Spinal cord (tissue), 10 donors: Measurements from ENCODE around the gene CPNE8. TPM values are rescaled to one million over a fixed set of nuclear protein-coding genes. Genes with fewer than 3 reads are reported as not detected.

ENCODE experiments used
- DNase-seq, 6 donors: peaks; one replicate each; pipeline versions ENCODE4 v3.0.0 to v3.0.0-alpha.2; 2013 to 2015; ENCODE audit warnings: low spot score in 6 of 6, low read depth in 4 of 6
- H3K27ac ChIP-seq: one replicate; pipeline ENCODE4 v1.5.1; 2013; ENCODE audit warnings: low read depth, low read length, control low read depth
- H3K27me3 ChIP-seq: one replicate; pipeline ENCODE4 v1.6.1; 2013; ENCODE audit warnings: low read length; ENCODE audit not compliant: control insufficient read depth, insufficient read depth
- H3K36me3 ChIP-seq: one replicate; pipeline ENCODE4 v1.6.1; 2013; ENCODE audit warnings: low read length; ENCODE audit not compliant: control insufficient read depth, insufficient read depth
- H3K4me1 ChIP-seq: one replicate; pipeline ENCODE4 v1.6.1; 2013; ENCODE audit warnings: low read length; ENCODE audit not compliant: control insufficient read depth, insufficient read depth
- H3K4me3 ChIP-seq: one replicate; pipeline ENCODE4 v1.5.1; 2013; ENCODE audit warnings: low read depth, low read length, control low read depth
- H3K9me3 ChIP-seq: one replicate; pipeline ENCODE4 v1.6.1; 2013; ENCODE audit warnings: low read length; ENCODE audit not compliant: control insufficient read depth, insufficient read depth
- WGBS: methylation state at CpG from one replicate; pipeline ENCODE4 v1.1.5; 2013; ENCODE audit warnings: missing lambda C conversion rate; ENCODE audit not compliant: insufficient coverage; 5-methylcytosine and 5-hydroxymethylcytosine counted together
- polyA plus RNA-seq, 2 donors: library from polyadenylated mRNA; unstranded; fragments of 120-200 nt; gene quantifications; one replicate each; pipeline ENCODE4 v1.2.1, GENCODE V29; 2013; ENCODE audit not compliant: insufficient read length in 2 of 2
- total RNA-seq, 2 donors: library from RNA; depleted of rRNA in 1 of 2; stranded (reverse); fragments of 120-200 nt in 1 of 2; fragments of >200 nt in 1 of 2; gene quantifications; one replicate each; pipeline versions ENCODE4 v1.2.3 to v1.2.4, GENCODE V29; 2013 to 2014
- donor health status: healthy.

The CPNE8 gene
- total and polyA plus RNA-seq, 4 donors: 11.6 to 26.2 (median 16.0) TPM

DNA sequence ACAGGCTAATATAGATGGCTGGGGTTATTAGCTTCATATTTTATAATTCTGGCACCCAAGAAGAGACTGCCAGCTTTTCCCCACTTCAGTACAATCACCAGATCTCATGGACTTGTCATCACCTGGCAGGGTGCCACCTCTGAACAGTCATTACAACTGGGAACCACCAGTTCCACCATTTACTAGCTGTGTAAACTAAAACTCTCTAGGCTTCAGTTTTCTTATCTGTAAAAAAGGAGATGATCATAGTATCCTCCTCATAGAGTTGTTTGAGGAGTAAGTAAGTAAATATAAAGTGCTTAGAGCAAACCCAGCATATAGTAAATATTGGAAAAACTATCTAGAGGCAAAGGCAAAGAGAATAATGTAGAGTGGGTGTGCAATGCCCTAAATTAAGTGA, 19.3 kb downstream of the CPNE8 start:
- H3K9me3 ChIP-seq: no peaks in the 10 kb centered on the region
- no peak overlapping the region for H3K4me3 ChIP-seq
- H3K27ac ChIP-seq: no peak overlapping the region
- H3K36me3 ChIP-seq: no peaks in the 10 kb centered on the region
- H3K4me1 ChIP-seq: no peaks in the 10 kb centered on the region
- H3K27me3 ChIP-seq: no peaks in the 10 kb centered on the region
- DNase-seq: no peak

DNA sequence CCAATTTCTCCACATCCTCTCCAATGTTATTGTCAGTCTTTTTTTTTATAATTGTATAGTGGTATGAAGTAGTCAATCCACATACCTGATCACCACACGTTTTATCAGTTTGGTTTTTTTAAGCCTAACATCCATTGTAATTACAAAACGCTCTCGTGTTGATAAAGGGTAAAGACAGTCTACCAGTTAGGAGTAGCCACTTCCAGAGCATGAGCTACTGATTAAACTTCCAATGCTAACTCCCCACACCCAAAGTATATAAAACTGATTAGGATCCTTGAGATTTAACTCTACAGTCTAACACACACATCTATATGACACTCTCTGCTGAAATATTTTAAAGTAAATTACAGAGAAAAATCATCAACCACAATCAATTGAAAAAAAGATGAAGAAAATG, 20.7 kb downstream of the CPNE8 start:
- DNase-seq: no peak
- no CpG with 5 or more reads among the region's 3 CpGs for WGBS
- no peak overlapping the region for H3K27ac ChIP-seq
- H3K4me3 ChIP-seq: no peak overlapping the region
- H3K36me3 ChIP-seq: no peaks in the 10 kb centered on the region
- H3K9me3 ChIP-seq: no peaks in the 10 kb centered on the region
- no peaks in the 10 kb centered on the region for H3K4me1 ChIP-seq
- no peaks in the 10 kb centered on the region for H3K27me3 ChIP-seq

DNA sequence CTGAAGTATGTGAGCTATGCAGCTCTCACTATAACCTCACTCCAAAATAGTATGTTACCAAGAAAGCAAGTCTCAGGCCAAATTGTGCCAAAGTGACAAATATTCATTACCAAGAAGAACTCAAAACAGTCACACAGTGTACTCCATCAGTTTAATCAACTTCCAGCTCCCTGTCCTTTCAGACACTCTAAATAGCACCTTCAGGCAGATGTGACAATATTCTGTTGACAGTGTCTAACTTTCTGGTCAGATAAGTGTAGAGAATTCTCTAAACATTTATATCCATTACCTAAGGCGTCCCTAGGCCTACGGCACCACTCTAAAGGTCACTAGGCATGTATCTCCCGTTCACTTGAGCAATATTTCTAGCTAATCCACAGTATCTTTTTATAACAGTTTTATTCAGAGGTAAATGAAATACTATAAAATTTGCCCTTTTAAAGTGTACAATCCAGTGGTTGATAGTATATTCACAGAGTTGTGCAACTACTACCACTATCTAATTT, 21.7 kb downstream of the CPNE8 start:
- no peaks in the 10 kb centered on the region for H3K4me1 ChIP-seq
- H3K4me3 ChIP-seq: no peak overlapping the region
- H3K27ac ChIP-seq: no peak overlapping the region
- H3K9me3 ChIP-seq: no peaks in the 10 kb centered on the region
- DNase-seq: no peak
- H3K27me3 ChIP-seq: no peaks in the 10 kb centered on the region
- H3K36me3 ChIP-seq: no peaks in the 10 kb centered on the region
- WGBS: no CpG with 5 or more reads among the region's 3 CpGs

DNA sequence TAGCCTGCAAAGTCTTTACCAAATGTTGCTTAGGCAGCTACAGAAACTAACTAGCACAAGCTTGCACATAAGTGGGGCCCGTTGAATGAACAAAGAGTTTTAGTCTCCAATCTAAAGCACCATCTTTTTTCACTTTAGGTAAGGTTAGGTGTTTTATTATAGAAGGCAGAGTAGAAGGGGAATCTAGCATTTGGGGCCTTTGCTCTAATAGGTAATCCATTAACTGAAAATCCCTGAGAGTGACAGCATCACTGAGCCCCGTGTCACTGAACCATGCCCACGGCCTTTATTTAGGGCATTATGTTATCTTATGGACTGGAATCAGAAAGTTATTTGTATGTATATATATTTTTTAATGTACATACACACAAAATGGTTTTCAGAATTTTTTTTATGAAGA, 25.1 kb downstream of the CPNE8 start:
- H3K4me3 ChIP-seq: no peak overlapping the region
- H3K9me3 ChIP-seq: no peaks in the 10 kb centered on the region
- no peaks in the 10 kb centered on the region for H3K4me1 ChIP-seq
- no peaks in the 10 kb centered on the region for H3K36me3 ChIP-seq
- no peaks in the 10 kb centered on the region for H3K27me3 ChIP-seq
- no peak overlapping the region for H3K27ac ChIP-seq
- no CpG with 5 or more reads among the region's 3 CpGs for WGBS
- no peak for DNase-seq

DNA sequence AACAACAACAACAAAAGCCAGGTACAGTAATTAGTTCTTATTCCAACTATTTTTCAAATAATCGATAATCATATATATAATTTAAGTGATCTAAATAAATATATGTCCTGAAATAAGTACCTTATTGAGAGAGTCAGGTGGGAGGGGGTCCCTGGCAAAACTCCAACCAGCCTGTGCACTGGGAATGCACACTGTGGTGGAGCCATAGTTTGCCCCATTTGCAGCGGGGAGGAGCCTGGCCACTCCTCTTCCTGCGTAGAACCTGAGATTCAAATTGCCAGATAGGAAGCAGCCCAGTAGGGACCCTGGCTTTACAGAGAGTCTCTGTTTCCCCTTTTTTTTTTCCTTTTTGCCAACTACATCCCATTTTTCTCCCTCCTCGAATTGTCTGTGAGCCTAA, 26.4 kb downstream of the CPNE8 start:
- Histone ChIP-seq H3K27me3 (no peaks in the 10 kb centered on the region), H3K27ac (no peak overlapping the region), H3K4me1 (no peaks in the 10 kb centered on the region), H3K36me3 (no peaks in the 10 kb centered on the region), H3K9me3 (no peaks in the 10 kb centered on the region), H3K4me3 (no peak overlapping the region)
- no peak for DNase-seq
- WGBS: 88% methylated on average over 1 of the region's 4 CpGs

DNA sequence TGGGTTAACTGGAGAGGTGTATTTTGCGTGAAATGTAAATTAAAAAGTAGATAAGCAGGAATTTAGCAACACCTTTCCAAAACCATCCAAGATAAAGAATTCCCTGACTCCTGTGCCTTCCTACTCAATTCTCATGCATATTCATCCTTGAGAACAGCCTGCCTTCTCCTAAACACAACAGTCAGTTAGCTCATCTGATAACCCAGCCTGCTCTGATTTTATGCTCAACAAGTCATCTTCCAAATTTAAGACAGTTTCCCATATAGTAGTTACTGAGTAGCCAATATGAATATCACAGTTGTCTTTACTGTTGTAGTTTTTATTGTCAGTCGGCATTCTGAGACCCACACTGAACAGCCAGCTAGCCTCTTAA, 27.1 kb downstream of the CPNE8 start:
- no peak for DNase-seq
- H3K27me3 ChIP-seq: no peaks in the 10 kb centered on the region
- no peak overlapping the region for H3K4me3 ChIP-seq
- H3K4me1 ChIP-seq: no peaks in the 10 kb centered on the region
- H3K9me3 ChIP-seq: no peaks in the 10 kb centered on the region
- H3K27ac ChIP-seq: no peak overlapping the region
- 80% methylated on average over 1 of the region's 2 CpGs for WGBS
- H3K36me3 ChIP-seq: no peaks in the 10 kb centered on the region

DNA sequence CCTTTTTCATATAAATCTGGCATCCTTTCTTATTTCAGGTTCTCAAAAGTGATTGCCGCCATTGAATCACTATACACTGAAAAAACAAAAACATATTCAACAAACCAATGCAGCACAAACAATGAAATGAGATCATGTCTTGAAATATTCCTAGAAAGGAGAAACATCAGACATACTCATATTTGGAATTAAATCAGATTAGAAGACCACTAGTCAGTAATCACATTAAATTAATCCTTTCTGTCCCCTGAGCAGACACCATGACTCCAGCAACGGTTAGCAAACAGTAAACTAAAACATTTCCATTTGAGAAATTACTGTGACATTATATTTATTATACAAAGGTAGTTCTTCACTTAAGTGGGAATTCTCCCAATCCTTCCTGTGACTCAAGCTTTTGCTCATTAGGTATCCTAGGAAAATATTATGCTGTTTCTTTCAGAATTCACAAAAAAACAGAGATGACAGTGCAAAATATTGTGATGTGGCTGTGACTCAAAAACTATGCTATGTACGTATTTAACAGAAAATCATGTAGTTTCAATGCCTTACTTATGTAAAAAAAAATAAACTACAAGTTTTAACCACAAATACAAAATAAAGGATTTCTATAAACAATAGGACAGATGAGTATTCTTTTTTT, 29.7 kb downstream of the CPNE8 start:
- no peaks in the 10 kb centered on the region for H3K4me1 ChIP-seq
- no CpG with 5 or more reads among the region's 3 CpGs for WGBS
- H3K4me3 ChIP-seq: no peak overlapping the region
- DNase-seq: no peak
- H3K27me3 ChIP-seq: no peaks in the 10 kb centered on the region
- H3K27ac ChIP-seq: no peak overlapping the region
- H3K9me3 ChIP-seq: no peaks in the 10 kb centered on the region
- H3K36me3 ChIP-seq: no peaks in the 10 kb centered on the region

DNA sequence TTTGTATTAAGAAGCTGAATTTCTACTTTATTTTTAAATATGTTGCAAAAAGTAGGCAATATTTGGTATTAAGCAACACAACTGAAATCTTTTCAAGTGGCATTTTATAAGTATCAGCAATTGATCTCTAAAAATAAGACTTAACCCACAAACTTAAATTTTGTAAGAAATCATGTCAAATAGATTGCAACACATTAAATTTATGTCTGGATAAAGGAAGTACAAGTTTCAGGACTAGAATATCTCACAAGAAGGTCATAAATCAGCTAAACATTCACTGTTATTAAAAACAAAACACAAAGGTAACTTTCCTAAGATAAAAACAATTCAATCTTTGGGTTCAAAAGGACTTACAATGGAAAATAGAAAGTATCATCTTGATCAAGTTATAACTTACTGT, 32.8 kb downstream of the CPNE8 start:
- no peak overlapping the region for H3K27ac ChIP-seq

DNA sequence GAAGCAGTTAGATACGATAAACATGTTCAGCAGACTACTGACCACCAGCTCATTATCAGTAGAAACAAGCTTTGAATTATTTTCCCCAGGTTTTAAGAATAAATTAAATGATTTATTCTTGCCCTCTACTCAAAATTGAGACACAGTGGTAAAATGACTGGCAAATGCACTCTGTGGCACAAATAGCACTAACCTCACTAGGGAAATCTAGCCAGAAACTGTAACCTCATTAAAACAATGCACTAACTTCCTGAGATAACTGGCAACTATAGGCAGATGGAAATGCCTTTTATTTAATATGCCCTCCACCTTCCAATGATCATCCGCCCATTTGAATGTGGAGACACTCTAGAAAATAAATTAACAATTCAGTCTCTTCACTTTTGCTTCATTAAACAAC, 33.2 kb downstream of the CPNE8 start:
- WGBS: no CpG with 5 or more reads among the region's 2 CpGs

More for the DNA sequence above, 32.8 kb downstream of the CPNE8 start:
- no peaks in the 10 kb centered on the region for H3K36me3 ChIP-seq
- H3K27me3 ChIP-seq: no peaks in the 10 kb centered on the region
- H3K9me3 ChIP-seq: no peaks in the 10 kb centered on the region
- H3K4me1 ChIP-seq: no peaks in the 10 kb centered on the region
- no peak overlapping the region for H3K4me3 ChIP-seq
- DNase-seq: no peak

DNA sequence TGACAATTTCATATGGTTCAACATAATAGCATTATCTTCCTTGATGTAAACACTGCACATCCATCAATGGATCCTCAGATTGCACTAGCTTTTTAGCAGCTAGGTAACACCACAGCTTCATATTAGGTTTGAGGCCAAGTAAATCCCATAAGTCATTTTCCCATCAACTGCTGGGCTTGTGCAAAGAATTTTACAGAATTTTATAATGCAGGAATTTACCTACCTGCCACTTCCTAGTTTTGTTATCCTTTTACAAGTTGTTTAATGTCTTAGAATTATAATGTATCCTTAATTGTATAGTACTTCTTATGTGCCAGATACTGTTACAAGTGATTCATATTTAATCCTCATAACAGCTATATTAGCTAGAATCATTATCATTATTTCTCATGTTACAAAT, 36.4 kb downstream of the CPNE8 start:
- DNase-seq: no peak
- Histone ChIP-seq H3K4me3 (no peak overlapping the region), H3K27me3 (no peaks in the 10 kb centered on the region), H3K4me1 (no peaks in the 10 kb centered on the region), H3K27ac (no peak overlapping the region), H3K36me3 (no peaks in the 10 kb centered on the region), H3K9me3 (no peaks in the 10 kb centered on the region)

More for the DNA sequence above, 33.2 kb downstream of the CPNE8 start:
- H3K4me3 ChIP-seq: no peak overlapping the region
- no peak for DNase-seq
- H3K36me3 ChIP-seq: no peaks in the 10 kb centered on the region
- no peaks in the 10 kb centered on the region for H3K9me3 ChIP-seq
- H3K27ac ChIP-seq: no peak overlapping the region
- H3K4me1 ChIP-seq: no peaks in the 10 kb centered on the region
- no peaks in the 10 kb centered on the region for H3K27me3 ChIP-seq
